Endothelial cell (in vitro differentiated cells): ENCODE data around the gene PADI6. TPM values are rescaled to one million over a fixed set of nuclear protein-coding genes. Genes with fewer than 3 reads are reported as not detected.
"Not testable (repeated sequence)": the region's sequence is repeated elsewhere in the genome, so short reads cannot be mapped to it uniquely, and the experiment has no call there.

Experiments
- DNase-seq: peaks from one replicate; pipeline ENCODE4 v3.0.0; 2021; ENCODE audit warnings: low spot score
- H3K27ac Mint-ChIP-seq: one replicate; pipeline ENCODE4 v1.8.0; 2021; ENCODE audit warnings: mixed read lengths, inconsistent platforms; ENCODE audit not compliant: unreplicated experiment
- H3K27me3 Mint-ChIP-seq: one replicate; pipeline ENCODE4 v1.8.0; 2021; ENCODE audit warnings: mild to moderate bottlenecking, moderate library complexity, mixed read lengths, inconsistent platforms; ENCODE audit not compliant: unreplicated experiment
- H3K36me3 Mint-ChIP-seq: one replicate; pipeline ENCODE4 v1.8.0; 2021; ENCODE audit warnings: mild to moderate bottlenecking, low read depth, mixed read lengths, inconsistent platforms; ENCODE audit not compliant: unreplicated experiment
- H3K4me1 Mint-ChIP-seq: one replicate; pipeline ENCODE4 v1.8.0; 2021; ENCODE audit warnings: mild to moderate bottlenecking, mixed read lengths, inconsistent platforms; ENCODE audit not compliant: unreplicated experiment
- H3K4me3 Mint-ChIP-seq: one replicate; pipeline ENCODE4 v1.8.0; 2021; ENCODE audit warnings: mild to moderate bottlenecking, mixed read lengths, inconsistent platforms; ENCODE audit not compliant: unreplicated experiment
- H3K9me3 Mint-ChIP-seq: one replicate; pipeline ENCODE4 v1.8.0; 2021; ENCODE audit warnings: mixed read lengths, inconsistent platforms; ENCODE audit not compliant: unreplicated experiment
- CTCF ChIP-seq: fragments of 200-600 bp; sonication (generic); IDR thresholded peaks from one replicate; pipeline ENCODE4 v1.5.0; 2021; ENCODE audit warnings: antibody characterized with exemption; ENCODE audit not compliant: unreplicated experiment
- total RNA-seq: library from RNA; stranded (reverse); fragmentation: NEBNext Ultra II Directional; extraction: Animal tissue kit (Norgen Biotek cat#: 25700); gene quantifications from one replicate; pipeline ENCODE4 v1.2.1, GENCODE V29; 2021; ENCODE audit not compliant: unreplicated experiment

Gene PADI6
- total RNA-seq, 1 donor from 2014 or later, result not detected

GRCh38 chr1:17342014-17342441 lies 30.0 kb upstream of the PADI6 start:
- Mint-ChIP-seq H3K27me3 (peaks cover 2% of the 10 kb centered on the region), H3K4me1 (no peaks in the 10 kb centered on the region), H3K27ac (no peak overlapping the region), H3K9me3 (peaks cover 6% of the 10 kb centered on the region), H3K4me3 (no peak overlapping the region), H3K36me3 (peaks cover 4% of the 10 kb centered on the region)
- no peak for DNase-seq
- no peak for TF ChIP-seq CTCF

GRCh38 chr1:17345506-17345905 lies 26.5 kb upstream of the PADI6 start:
- H3K4me3 Mint-ChIP-seq, H3K27me3 Mint-ChIP-seq, H3K4me1 Mint-ChIP-seq, H3K36me3 Mint-ChIP-seq, H3K27ac Mint-ChIP-seq, DNase-seq, H3K9me3 Mint-ChIP-seq: not testable (repeated sequence)

DNA sequence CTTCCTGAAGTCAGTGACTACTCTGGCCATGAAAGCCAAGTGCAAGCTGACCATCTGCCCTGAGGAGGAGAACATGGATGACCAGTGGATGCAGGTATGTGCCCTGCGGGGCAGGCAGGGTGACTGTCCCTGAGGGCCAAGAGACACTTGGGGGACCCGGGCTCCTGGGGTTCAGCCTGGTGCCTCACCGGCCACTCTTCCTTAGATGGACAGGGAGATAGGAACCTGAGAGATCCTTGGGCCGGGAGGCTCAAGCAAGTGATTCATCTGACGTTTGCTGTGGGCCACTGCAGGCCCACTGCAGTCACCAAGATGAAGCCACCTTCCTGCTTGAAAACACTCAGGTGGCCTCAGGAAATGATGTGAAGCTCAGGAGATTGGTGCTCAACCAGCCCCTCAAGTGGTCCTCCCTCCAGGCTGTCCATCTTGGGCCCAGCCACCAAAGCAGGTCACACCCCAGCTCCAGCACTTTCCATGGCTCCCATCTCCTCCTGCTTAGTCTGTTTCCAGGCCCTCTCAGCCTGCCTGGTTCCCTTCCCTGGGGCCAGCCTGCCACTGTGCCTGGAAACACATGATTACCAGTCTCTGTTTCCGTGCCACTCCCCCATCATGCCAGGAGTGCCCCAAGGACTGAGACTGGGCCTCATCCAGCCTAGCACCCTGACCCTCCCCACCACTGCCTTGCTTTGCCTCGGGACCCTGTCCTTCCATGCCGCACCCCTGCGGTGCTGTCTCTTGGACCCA lies 25.8 kb upstream of the PADI6 start:
- Mint-ChIP-seq H3K4me1 (no peaks in the 10 kb centered on the region), H3K4me3 (no peak overlapping the region), H3K27ac (no peak overlapping the region), H3K27me3 (peaks cover 16% of the 10 kb centered on the region), H3K9me3 (peaks cover 6% of the 10 kb centered on the region), H3K36me3 (peaks cover 4% of the 10 kb centered on the region)
- TF ChIP-seq CTCF, result no peak
- no peak for DNase-seq

DNA sequence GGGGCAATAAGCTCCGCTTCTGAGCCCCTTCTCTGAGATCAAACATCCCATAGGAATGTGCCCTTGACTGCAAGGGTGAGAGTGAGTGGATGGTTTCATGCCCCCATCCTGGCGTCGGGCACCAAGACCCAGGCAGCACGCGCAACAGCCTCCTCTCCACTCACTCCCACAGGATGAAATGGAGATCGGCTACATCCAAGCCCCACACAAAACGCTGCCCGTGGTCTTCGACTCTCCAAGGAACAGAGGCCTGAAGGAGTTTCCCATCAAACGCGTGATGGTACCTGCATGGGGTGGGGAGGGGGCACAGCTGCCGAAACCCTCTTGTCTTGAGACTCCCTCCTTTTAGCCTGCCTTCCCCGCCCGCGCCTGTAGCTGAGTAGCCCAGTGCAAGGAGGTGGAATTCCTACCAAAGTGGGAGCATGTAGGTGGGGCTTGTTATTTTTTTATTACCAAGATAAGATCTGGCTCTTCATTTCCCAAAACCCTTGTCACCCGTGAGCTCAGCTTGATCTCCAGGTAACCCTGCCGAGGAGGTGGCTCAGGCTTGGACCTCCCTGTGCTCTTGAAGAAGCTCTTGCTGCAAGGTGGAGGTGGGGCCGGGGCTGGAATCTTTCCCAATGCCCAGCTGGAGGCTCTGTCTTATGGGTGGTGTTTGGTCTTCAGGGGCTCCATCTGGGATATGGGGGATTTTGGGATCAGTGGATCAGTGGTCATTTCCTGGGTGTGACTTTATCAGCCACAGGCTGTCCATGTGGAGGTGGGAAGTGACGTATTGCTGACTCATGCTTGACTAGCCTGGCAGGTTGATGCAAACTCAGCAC lies 24.0 kb upstream of the PADI6 start:
- H3K9me3 Mint-ChIP-seq, result peaks cover 6% of the 10 kb centered on the region
- no peak for DNase-seq
- H3K27me3 Mint-ChIP-seq, result peaks cover 19% of the 10 kb centered on the region
- no peak overlapping the region for H3K4me3 Mint-ChIP-seq
- no peaks in the 10 kb centered on the region for H3K4me1 Mint-ChIP-seq
- no peak overlapping the region for H3K27ac Mint-ChIP-seq
- H3K36me3 Mint-ChIP-seq, result peaks cover 4% of the 10 kb centered on the region
- no peak for TF ChIP-seq CTCF

- Mint-ChIP-seq H3K4me1 (no peaks in the 10 kb centered on the region), H3K9me3 (peaks cover 6% of the 10 kb centered on the region), H3K4me3 (no peak overlapping the region), H3K36me3 (peaks cover 4% of the 10 kb centered on the region), H3K27ac (no peak overlapping the region), H3K27me3 (peaks cover 20% of the 10 kb centered on the region)
- no peak for DNase-seq
- no peak for TF ChIP-seq CTCF
Measured at GRCh38 chr1:17348593-17349234, 23.3 kb upstream of the PADI6 start.
